Smooth muscle cell of the brain vasculature (primary cell): ENCODE data around the gene ACTR8.

Source experiments
- DNase-seq: peaks from one replicate; pipeline ENCODE4 v3.0.0-alpha.2; 2012; ENCODE audit warnings: low read depth, low spot score

Gene ACTR8

GRCh38 chr3:53836084-53836872 lies 45.7 kb downstream of the ACTR8 start:
- DNase-seq: no peak

- no peak for DNase-seq
These were observed 46.7 kb downstream of the ACTR8 start for GRCh38 chr3:53835257-53835656.

GRCh38 chr3:53834429-53835095 lies 47.4 kb downstream of the ACTR8 start:
- DNase-seq: no peak

GRCh38 chr3:53833700-53834099 lies 48.3 kb downstream of the ACTR8 start:
- no peak for DNase-seq

GRCh38 chr3:53833053-53833645 lies 48.8 kb downstream of the ACTR8 start:
- DNase-seq: no peak

- no peak for DNase-seq
These were observed 51.0 kb downstream of the ACTR8 start for GRCh38 chr3:53830944-53831343.

GRCh38 chr3:53829605-53830004 lies 52.3 kb downstream of the ACTR8 start:
- DNase-seq: no peak

- no peak for DNase-seq
These were observed 53.4 kb downstream of the ACTR8 start for GRCh38 chr3:53828581-53828980.

- DNase-seq: no peak
These were observed 55.9 kb downstream of the ACTR8 start for GRCh38 chr3:53826048-53826447.

GRCh38 chr3:53824795-53825194 lies 57.2 kb downstream of the ACTR8 start:
- DNase-seq: no peak

- DNase-seq: no peak
These were observed 57.8 kb downstream of the ACTR8 start for GRCh38 chr3:53823956-53824657.

GRCh38 chr3:53823026-53823955 lies 58.7 kb downstream of the ACTR8 start:
- DNase-seq: no peak

GRCh38 chr3:53822331-53822741 lies 59.6 kb downstream of the ACTR8 start:
- no peak for DNase-seq

- DNase-seq: no peak
These were observed 60.3 kb downstream of the ACTR8 start for GRCh38 chr3:53821631-53822121.

GRCh38 chr3:53820756-53821580 lies 61.0 kb downstream of the ACTR8 start:
- no peak for DNase-seq

- DNase-seq: no peak
These were observed 61.9 kb downstream of the ACTR8 start for GRCh38 chr3:53820084-53820483.

- no peak for DNase-seq
These were observed 62.6 kb downstream of the ACTR8 start for GRCh38 chr3:53819163-53819868.

- DNase-seq: no peak
These were observed 63.5 kb downstream of the ACTR8 start for GRCh38 chr3:53818221-53819162.
